GM19372 (cell line): ENCODE data around the gene BTBD2.

Source experiments
- ATAC-seq: cut with Tn5 transposase; IDR thresholded peaks from one replicate; pipeline ENCODE4 v1.9.1; 2021; ENCODE audit warnings: mild to moderate bottlenecking, low read depth, moderate library complexity; ENCODE audit not compliant: unreplicated experiment

BTBD2 gene

GRCh38 chr19:1968279-1969175, 47.0 kb downstream of the BTBD2 start:
- ATAC-seq, result no peak

GRCh38 chr19:1967087-1967608, 48.4 kb downstream of the BTBD2 start:
- no peak for ATAC-seq

DNA sequence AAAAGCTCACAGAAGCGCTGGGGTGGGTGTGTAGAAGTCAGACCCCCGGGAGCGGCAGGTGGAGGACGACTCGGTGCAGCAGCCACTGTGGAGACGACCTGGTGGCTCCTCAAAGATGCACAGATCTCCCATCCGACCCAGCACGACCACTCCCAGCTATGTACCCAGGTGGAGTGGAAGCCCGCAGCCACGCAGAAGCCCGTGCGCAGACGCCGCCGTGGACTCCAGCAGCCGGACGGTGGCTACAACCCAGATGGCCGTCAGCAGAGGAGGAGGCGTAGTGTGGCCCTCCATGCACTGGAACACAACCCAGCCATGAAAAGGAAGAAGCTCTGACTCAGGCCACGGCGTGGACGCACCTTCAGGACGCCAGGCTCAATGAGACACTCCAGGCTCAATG, 52.8 kb downstream of the BTBD2 start:
- ATAC-seq, result no peak

GRCh38 chr19:1961000-1961883, 54.3 kb downstream of the BTBD2 start:
- ATAC-seq, result no peak

DNA sequence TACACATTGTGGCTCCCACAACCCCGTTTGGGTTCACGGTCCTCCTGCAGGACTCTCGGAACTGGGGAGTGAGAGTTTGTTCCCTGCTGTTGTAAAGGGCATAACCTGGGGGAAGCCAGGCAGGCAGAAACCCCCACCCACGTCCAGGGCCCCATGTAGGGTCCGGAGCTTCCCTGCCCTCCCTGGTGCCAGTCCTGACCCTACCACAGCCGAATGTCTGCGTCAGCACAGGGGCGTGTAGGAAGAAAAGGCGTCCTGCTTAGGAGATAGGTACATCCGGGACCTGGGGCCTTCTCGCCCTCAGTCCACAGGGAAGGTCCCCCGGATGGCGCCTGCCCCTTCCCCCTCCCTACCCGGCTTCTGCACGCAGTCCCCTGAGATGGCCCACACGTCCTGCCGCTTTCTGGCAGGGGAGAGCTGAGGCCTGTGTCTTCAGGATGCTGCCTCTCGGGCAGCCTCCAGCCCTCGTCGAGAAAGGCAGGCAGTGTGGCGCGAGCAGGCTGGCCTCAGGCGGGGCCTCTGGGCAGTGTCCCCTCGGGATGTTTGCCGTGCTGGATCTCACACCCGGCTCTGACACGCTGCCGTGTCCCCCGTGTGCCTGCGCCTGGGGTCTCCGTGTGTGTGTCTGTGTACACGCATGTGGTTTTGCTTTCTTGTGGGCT, 55.5 kb downstream of the BTBD2 start:
- no peak for ATAC-seq

DNA sequence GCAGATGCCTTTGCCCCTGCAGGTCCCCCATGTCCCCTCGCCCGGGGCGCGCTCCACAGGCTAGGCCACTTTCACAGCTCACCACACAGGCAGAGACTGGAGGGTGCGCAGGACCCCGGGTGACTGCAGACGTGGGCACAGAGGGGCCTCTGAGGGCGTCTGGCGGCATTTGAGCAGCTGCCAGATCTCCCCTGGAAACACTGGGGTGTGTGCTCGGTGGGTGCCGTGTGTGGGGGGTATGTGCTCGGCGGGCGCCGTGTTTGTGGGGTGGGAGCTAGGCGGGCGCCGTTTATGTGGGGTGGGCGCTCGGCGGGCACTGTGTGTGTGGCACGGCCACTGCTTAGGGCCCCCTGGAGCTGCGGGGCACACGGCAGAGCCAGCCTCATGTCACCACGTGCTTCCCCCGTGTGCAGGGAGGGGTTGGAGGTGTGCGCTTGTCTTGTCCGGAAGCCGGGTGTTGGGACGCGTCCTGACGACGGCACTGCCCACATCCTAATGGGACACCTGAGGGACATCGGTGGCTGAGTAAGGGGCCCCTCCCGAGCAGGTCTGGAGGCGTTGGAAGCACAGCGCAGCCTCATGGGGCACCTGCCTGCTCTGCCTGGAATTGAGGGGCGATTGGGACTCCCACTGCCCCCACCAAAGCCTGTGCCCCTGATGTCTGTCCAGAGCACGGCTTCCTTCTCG, 57.8 kb downstream of the BTBD2 start:
- no peak for ATAC-seq

DNA sequence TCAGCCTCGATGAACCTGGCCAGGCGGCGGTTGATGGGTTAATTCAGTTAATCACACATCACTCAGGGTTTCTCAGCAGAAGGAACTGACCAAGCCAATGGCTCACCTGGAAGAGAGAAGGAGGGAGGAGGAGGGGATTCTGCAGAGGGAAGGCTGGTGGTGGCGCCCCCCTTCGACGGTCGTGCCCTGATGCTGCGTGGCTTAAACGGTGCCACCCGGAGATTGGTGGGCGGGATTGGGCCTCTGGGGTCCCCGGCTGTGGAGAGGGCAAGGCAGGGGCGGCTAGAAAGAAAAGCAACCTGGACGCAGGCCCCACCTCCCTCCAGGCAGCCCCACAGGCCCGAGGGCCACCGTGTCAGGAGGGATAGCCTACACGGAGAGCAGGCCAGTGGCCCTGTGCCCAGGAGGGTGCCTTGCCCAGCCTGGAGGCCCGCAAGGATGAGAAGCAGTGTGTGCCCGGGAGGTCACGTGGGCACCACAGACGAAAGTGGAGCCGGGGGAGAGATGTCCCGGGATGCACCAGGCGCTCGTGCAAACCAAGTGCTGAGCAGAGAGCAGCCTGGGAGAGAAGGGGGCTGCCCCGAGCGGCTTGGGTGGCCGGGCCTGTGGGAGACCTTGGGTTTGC, 58.5 kb downstream of the BTBD2 start:
- no peak for ATAC-seq

DNA sequence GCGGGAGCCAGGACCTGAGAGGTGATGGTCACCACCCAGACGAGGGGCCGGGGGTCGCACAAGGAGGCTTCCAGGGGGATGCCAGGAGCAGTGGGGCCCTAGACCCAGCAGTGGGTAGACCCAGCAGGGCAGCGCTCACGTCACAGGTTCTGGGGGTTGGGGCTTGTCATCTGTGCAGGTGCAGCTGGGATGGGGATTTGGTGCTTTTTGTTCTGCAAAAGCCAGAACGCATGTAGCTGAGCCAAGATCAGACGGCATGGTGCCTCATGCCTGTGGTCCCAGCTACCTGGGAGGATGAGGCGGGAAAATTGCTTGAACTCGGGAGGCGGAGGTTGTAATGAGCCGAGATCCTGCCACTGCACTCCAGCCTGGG, 59.4 kb downstream of the BTBD2 start:
- ATAC-seq, result no peak

DNA sequence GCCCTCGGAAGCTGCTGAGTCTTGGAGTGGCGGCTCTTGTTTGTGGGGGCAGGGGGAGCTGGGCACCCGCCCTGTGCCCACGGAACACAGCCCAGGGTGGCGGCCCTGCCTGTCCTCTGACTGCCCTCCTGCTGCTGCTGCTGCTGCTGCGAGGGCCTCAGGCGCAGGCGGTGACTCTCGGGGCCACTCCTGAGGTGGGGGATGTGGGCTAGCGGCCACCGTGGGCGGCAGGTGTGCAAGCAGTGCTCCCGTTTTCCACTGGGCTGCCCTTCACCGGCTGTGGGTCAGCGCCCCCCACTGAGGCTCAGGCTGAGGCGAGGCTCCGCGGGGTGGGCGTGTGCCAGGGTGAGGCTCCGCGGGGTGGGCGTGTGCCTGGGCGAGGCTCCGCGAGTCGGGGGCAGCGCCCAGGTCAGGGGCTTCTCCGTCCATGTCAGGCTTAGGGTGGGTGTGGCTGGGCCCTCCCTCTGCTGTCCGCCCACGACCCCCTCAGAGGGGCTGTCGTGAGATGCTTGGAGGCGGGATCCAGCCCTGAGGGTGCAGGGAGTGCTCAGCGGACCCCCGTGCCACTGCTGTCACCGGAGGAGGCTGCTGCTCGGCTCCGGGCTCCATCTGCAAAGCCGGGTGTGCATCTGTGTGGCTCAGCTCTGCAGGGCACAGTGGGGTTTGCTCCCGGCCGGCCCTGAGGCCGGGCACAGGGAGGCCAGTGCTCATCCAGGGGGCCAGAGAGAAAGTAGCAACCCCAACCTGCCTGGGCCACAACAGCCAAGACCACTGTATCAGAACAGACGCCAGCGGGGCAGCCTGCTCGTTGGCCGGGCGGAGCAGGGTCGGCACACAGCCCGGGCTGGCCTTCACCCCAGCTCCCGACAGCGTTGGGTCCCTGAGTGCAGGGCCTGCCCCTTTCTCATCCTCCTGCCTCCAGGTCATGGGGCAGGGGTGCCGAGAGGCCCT, 60.1 kb downstream of the BTBD2 start:
- no peak for ATAC-seq

DNA sequence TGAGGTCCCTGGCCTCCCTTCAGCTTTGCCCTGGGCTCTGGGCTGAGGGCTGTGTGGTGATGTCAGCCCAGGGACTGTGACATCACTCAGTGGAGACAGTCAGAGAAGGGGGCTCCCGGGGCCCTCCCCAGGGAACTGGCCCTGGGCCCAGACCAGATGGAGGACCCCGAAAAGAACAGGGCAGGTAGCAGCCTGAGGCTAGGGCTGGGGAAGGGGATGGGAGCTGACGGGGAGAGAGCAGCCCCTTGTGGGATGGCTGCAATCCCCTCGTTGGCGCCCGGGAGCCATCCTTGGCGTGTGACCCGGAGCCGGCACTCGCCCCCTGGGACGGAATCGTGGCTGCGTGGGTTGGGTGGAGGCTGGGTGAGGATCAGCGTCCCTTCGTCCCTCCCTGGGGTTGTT, 61.0 kb downstream of the BTBD2 start:
- ATAC-seq, result no peak

GRCh38 chr19:1953441-1954094, 61.9 kb downstream of the BTBD2 start:
- ATAC-seq, result no peak

DNA sequence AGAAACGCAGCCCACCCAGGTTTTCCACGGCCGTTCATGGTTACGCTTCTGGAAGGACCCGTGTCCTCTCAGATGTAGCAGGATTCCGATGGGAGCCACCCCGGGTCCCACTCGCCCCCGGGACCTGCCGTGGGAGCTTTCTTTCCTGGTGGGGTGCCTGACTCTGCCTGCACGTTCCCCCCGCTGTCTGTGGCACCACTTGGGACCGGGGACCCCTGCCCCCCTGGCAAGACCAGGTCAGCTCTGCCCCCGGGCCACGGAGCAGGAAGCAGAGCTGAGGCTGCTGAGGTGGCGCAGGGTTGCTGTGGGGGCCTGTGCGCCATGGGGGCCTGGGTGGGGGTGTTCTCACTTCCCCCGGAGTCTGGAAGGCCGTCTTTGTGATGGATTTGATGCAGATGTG, 62.5 kb downstream of the BTBD2 start:
- ATAC-seq, result no peak

DNA sequence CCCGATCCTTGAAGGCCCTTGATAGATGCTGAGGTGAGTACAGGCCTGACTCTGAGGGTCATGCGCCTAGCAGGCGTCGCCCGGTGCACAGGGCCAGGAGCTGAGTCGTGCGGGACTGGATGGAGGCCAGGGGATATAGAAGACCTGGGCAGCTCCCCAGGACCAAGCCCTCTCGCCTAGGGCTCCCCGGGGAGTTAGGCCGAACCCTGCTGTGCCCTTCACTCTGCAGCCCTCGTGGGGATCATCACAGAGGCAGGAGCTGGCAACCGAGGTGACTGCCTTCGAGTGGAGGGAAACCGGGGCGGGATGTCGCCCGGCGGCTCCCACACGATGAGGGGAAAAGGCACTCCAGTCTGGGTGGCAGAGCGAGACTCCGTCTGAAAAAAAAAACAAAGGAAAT, 62.9 kb downstream of the BTBD2 start:
- no peak for ATAC-seq

- no peak for ATAC-seq
These were observed 64.9 kb downstream of the BTBD2 start for GRCh38 chr19:1950640-1951039.

- ATAC-seq, result no peak
These were observed 66.0 kb downstream of the BTBD2 start for GRCh38 chr19:1949304-1950101.

GRCh38 chr19:1947651-1948209, 67.8 kb downstream of the BTBD2 start:
- no peak for ATAC-seq

DNA sequence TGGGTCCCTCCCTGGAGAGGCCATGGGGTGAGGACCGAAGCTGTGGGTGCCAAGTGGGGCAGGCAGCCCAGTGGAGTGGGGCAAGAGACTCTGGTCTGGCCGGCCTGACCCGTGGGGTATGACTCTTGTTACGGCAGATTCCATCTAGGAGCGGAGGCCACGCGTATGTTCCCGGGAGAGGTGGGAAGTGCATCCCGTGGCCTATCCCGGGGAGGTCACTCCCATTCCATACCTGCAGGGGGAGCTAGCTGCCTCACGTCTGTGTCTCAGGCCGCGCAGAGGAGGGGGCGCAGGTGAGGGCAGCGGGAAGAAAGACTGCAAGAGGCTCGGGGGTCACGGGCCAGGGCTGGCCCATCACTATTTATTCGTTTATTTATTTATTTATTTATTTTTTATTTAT, 69.6 kb downstream of the BTBD2 start:
- ATAC-seq, result no peak
